ENCODE measurements around the gene CHFR. TPM values are rescaled to one million over a fixed set of nuclear protein-coding genes. Genes with fewer than 3 reads are reported as not detected.

Gene CHFR
- total and polyA plus RNA-seq, 2 experiments from 2014 or later = 24.3 to 26.5 TPM

GRCh38 chr12:132804426-132804861, 83.0 kb downstream of the CHFR start:
- Histone ChIP-seq H2AFZ (no peak overlapping the region), H3K27ac (peak overlapping the region; percentile 55), H3K4me2 (ENCODE audit: unreplicated experiment) (no peak overlapping the region), H3K36me3 (ENCODE audit: low read depth) (peaks cover 57% of the 10 kb centered on the region), H3K4me3 (no peak overlapping the region), H4K20me1 (ENCODE audit: insufficient read depth) (peaks cover 4% of the 10 kb centered on the region; the same call in 1 of the 2 replicates), H3K27me3 (replicated peaks; ENCODE audit: insufficient read depth) (no peaks in the 10 kb centered on the region), H3K9me2 (ENCODE audit: insufficient read depth) (no peaks in the 10 kb centered on the region), H3K9me3 (ENCODE audit: low read depth) (no peaks in the 10 kb centered on the region), H3K79me2 (ENCODE audit: insufficient read depth) (peaks cover 90% of the 10 kb centered on the region), H3F3A (ENCODE audit: insufficient read depth) (peaks cover 24% of the 10 kb centered on the region), H3K9ac (peak overlapping the region; percentile 39; the same call in 1 of the 2 replicates), H3K4me1 (ENCODE audit: insufficient read depth) (peaks cover 9% of the 10 kb centered on the region; the same call in 1 of the 2 replicates)
- in situ Hi-C loops (cut with MboI) = no loop called here
- TF ChIP-seq EZH2 (IDR thresholded peaks at IDR 0.05; ENCODE audit: insufficient read depth, poor library complexity, severe bottlenecking) (no peak), EZH2phosphoT487 (IDR thresholded peaks at IDR 0.05; ENCODE audit: insufficient read depth, low read depth) (no peak)
- WGBS, 2 experiments (ENCODE audit: low coverage in 1 of 2, low lambda C conversion rate in 2 of 2, missing lambda C conversion rate in 2 of 2) = 57 to 65% methylated on average over 8 to 16 of the region's 16 CpGs
- peak; percentile 36 for DNase-seq

- Histone ChIP-seq H3K4me3 (no peak overlapping the region), H3K4me1 (ENCODE audit: insufficient read depth) (peaks cover 9% of the 10 kb centered on the region; the same call in 1 of the 2 replicates), H2AFZ (no peak overlapping the region), H3F3A (ENCODE audit: insufficient read depth) (peaks cover 24% of the 10 kb centered on the region), H3K4me2 (ENCODE audit: unreplicated experiment) (no peak overlapping the region), H3K27ac (peak overlapping the region; percentile 55), H3K27me3 (replicated peaks; ENCODE audit: insufficient read depth) (no peaks in the 10 kb centered on the region), H3K9me3 (ENCODE audit: low read depth) (no peaks in the 10 kb centered on the region), H4K20me1 (ENCODE audit: insufficient read depth) (peaks cover 4% of the 10 kb centered on the region; the same call in 1 of the 2 replicates), H3K36me3 (ENCODE audit: low read depth) (peaks cover 61% of the 10 kb centered on the region), H3K9me2 (ENCODE audit: insufficient read depth) (no peaks in the 10 kb centered on the region), H3K79me2 (ENCODE audit: insufficient read depth) (peaks cover 92% of the 10 kb centered on the region), H3K9ac (peak overlapping the region; percentile 43; the same call in 1 of the 2 replicates)
- TF ChIP-seq EZH2 (IDR thresholded peaks at IDR 0.05; ENCODE audit: insufficient read depth, poor library complexity, severe bottlenecking) = no peak
- DNase-seq = peak; percentile 88
- WGBS, 2 experiments (ENCODE audit: low coverage in 1 of 2, low lambda C conversion rate in 2 of 2, missing lambda C conversion rate in 2 of 2) = 38 to 39% methylated on average over 15 of the region's 15 CpGs
- in situ Hi-C loops (cut with MboI) = no loop called here
These were observed 83.5 kb downstream of the CHFR start for GRCh38 chr12:132803888-132804287.

- no peaks in the 10 kb centered on the region for H3K9me2 ChIP-seq (ENCODE audit: insufficient read depth)
- peaks cover 89% of the 10 kb centered on the region for H3K79me2 ChIP-seq (ENCODE audit: insufficient read depth)
- H3K27me3 ChIP-seq (replicated peaks; ENCODE audit: insufficient read depth) = no peaks in the 10 kb centered on the region
- H3K9me3 ChIP-seq (ENCODE audit: low read depth) = no peaks in the 10 kb centered on the region
- H4K20me1 ChIP-seq (ENCODE audit: insufficient read depth) = peaks cover 4% of the 10 kb centered on the region; the same call in 1 of the 2 replicates
- H2AFZ ChIP-seq = no peak overlapping the region
- DNase-seq = no peak
- no peak overlapping the region for H3K4me3 ChIP-seq
- peaks cover 58% of the 10 kb centered on the region for H3K36me3 ChIP-seq (ENCODE audit: low read depth)
- WGBS, 2 experiments (ENCODE audit: low coverage in 1 of 2, low lambda C conversion rate in 2 of 2, missing lambda C conversion rate in 2 of 2) = 96 to 97% methylated on average over 14 of the region's 14 CpGs
- peak overlapping the region; percentile 55; the same call in 1 of the 2 replicates for H3K27ac ChIP-seq
- TF ChIP-seq EZH2 (IDR thresholded peaks at IDR 0.05; ENCODE audit: insufficient read depth, poor library complexity, severe bottlenecking) = no peak
- no peak for TF ChIP-seq EZH2phosphoT487 (IDR thresholded peaks at IDR 0.05; ENCODE audit: insufficient read depth, low read depth)
- H3K4me2 ChIP-seq (ENCODE audit: unreplicated experiment) = no peak overlapping the region
- H3K4me1 ChIP-seq (ENCODE audit: insufficient read depth) = peaks cover 9% of the 10 kb centered on the region; the same call in 1 of the 2 replicates
- H3F3A ChIP-seq (ENCODE audit: insufficient read depth) = peaks cover 24% of the 10 kb centered on the region
- in situ Hi-C loops (cut with MboI) = no loop called here
- H3K9ac ChIP-seq = no peak overlapping the region
These were observed 84.3 kb downstream of the CHFR start for GRCh38 chr12:132803125-132803524.

GRCh38 chr12:132801741-132802140, 85.7 kb downstream of the CHFR start:
- no peak for DNase-seq
- Histone ChIP-seq H3K4me1 (ENCODE audit: insufficient read depth) (peaks cover 9% of the 10 kb centered on the region; the same call in 1 of the 2 replicates), H3K27me3 (replicated peaks; ENCODE audit: insufficient read depth) (no peaks in the 10 kb centered on the region), H3K9me2 (ENCODE audit: insufficient read depth) (no peaks in the 10 kb centered on the region), H2AFZ (no peak overlapping the region), H4K20me1 (ENCODE audit: insufficient read depth) (peaks cover 4% of the 10 kb centered on the region; the same call in 1 of the 2 replicates), H3K79me2 (ENCODE audit: insufficient read depth) (peaks cover 92% of the 10 kb centered on the region), H3K4me2 (ENCODE audit: unreplicated experiment) (no peak overlapping the region), H3F3A (ENCODE audit: insufficient read depth) (peaks cover 20% of the 10 kb centered on the region), H3K27ac (no peak overlapping the region), H3K9me3 (ENCODE audit: low read depth) (no peaks in the 10 kb centered on the region), H3K36me3 (ENCODE audit: low read depth) (peaks cover 59% of the 10 kb centered on the region), H3K9ac (no peak overlapping the region), H3K4me3 (no peak overlapping the region)
- 91% methylated on average over 25 to 28 of the region's 28 CpGs for WGBS, 2 experiments (ENCODE audit: low coverage in 1 of 2, low lambda C conversion rate in 2 of 2, missing lambda C conversion rate in 2 of 2)
- in situ Hi-C loops (cut with MboI) = no loop called here
- no peak for TF ChIP-seq EZH2 (IDR thresholded peaks at IDR 0.05; ENCODE audit: insufficient read depth, poor library complexity, severe bottlenecking)
- no peak for TF ChIP-seq EZH2phosphoT487 (IDR thresholded peaks at IDR 0.05; ENCODE audit: insufficient read depth, low read depth)

Data from GM23248 (cell line).